ENCODE results near the gene S100A7A. TPM values are rescaled to one million over a fixed set of nuclear protein-coding genes. Genes with fewer than 3 reads are reported as not detected.

Gene S100A7A
- total and polyA plus RNA-seq, 8 donors = not detected

DNA sequence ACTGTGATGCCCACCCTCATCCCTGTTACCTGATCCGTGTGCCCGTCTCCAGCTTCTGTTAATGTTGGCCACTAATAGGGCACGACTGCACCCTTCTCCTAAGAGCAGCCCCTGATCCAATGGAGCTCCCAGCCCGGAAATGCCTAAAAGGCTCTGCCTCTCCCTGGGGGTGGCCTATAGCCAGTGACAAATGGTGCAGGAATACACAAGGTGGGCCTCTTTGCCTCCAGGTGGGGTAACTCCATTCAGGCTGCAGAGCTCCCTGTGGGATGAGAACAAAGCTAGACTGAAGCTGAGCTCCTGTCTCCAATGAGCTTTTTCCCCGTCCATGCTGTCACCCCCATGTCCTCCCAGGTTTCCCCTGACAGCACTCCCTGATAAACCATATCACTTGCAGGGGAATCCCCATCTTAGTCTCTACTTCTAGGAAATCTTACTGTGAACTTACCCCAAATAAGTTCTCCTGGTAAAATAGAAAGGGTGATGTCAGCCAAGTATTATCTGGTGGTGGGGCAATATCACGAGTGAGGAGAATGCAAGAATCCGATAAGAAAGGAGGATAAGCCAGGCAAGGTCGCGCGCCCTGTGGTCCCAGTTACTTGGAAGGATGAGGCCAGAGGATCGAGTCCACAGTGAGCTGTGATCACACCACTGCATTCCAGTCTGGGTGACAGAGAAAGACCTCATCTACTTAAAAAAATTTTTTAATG, 18.6 kb downstream of the S100A7A start:
- Histone ChIP-seq H3K27me3 (no peaks in the 10 kb centered on the region), H3K36me3 (no peaks in the 10 kb centered on the region), H3K27ac (no peak overlapping the region), H3K4me1 (no peaks in the 10 kb centered on the region), H3K9me3 (no peaks in the 10 kb centered on the region), H3K4me3 (no peak overlapping the region)
- intact Hi-C loops (cut with DNase I) = no loop called here
- ATAC-seq (no peak), DNase-seq (no peak)
- TF ChIP-seq, protein P1, sequence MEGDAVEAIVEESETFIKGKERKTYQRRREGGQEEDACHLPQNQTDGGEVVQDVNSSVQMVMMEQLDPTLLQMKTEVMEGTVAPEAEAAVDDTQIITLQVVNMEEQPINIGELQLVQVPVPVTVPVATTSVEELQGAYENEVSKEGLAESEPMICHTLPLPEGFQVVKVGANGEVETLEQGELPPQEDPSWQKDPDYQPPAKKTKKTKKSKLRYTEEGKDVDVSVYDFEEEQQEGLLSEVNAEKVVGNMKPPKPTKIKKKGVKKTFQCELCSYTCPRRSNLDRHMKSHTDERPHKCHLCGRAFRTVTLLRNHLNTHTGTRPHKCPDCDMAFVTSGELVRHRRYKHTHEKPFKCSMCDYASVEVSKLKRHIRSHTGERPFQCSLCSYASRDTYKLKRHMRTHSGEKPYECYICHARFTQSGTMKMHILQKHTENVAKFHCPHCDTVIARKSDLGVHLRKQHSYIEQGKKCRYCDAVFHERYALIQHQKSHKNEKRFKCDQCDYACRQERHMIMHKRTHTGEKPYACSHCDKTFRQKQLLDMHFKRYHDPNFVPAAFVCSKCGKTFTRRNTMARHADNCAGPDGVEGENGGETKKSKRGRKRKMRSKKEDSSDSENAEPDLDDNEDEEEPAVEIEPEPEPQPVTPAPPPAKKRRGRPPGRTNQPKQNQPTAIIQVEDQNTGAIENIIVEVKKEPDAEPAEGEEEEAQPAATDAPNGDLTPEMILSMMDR (IDR thresholded peaks at IDR 0.05) = no peak

GRCh38 chr1:153437236-153437635, 20.9 kb downstream of the S100A7A start:
- no peak overlapping the region for H3K4me3 ChIP-seq
- TF ChIP-seq, protein P1 (IDR thresholded peaks at IDR 0.05) = no peak
- H3K9me3 ChIP-seq = no peaks in the 10 kb centered on the region
- intact Hi-C loops (cut with DNase I) = no loop called here
- ATAC-seq = no peak
- DNase-seq = no peak
- no peaks in the 10 kb centered on the region for H3K36me3 ChIP-seq
- H3K27ac ChIP-seq = no peak overlapping the region
- H3K27me3 ChIP-seq = no peaks in the 10 kb centered on the region
- no peaks in the 10 kb centered on the region for H3K4me1 ChIP-seq

DNA sequence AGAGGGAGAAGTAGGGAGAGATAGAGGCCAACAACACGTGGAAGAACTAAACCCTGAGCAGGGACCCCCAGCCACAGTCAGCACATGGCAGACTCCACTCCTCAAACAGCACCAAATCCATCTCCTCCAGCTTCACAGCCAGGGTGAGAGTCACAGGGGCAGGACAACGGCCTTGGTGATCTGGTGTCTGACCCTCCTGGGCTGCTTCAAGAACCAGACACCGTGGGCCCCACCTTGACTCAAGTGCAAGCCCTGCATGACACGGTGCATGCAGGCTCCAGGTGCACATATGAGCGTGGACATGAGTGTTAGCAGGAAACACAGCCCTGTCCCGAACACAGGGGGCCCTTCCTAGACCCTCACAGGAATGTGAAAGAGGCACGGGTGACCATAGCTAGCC, 22.3 kb downstream of the S100A7A start:
- intact Hi-C loops (cut with DNase I) = no loop called here
- H3K9me3 ChIP-seq = no peaks in the 10 kb centered on the region
- TF ChIP-seq, protein P1 (IDR thresholded peaks at IDR 0.05) = no peak
- H3K36me3 ChIP-seq = no peaks in the 10 kb centered on the region
- DNase-seq (no peak), ATAC-seq (no peak)
- no peaks in the 10 kb centered on the region for H3K4me1 ChIP-seq
- peaks cover 0 to 5% of the 10 kb centered on the region in 2 donors for H3K27me3 ChIP-seq
- H3K27ac ChIP-seq = no peak overlapping the region
- H3K4me3 ChIP-seq = no peak overlapping the region

DNA sequence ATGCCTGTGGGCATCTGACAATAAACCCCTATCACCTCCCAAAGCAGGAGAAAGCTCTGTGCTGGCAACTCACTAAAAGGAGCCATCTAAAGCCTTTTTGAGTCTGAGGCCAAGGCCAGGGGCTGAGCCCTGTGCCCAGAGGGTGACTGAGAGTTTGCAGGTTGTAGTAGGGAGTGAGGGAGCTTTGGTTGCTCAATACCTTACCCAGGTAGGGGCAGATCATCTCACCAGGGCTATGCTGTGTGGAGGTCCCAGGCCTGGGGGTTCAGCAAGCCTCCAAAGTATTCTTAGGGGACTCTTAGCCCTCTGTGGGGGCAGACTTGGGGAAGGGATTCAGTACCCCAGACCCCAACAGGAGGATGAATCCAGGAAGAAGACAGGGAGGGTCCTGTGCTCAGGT, 23.0 kb downstream of the S100A7A start:
- no peaks in the 10 kb centered on the region for H3K4me1 ChIP-seq
- H3K36me3 ChIP-seq = no peaks in the 10 kb centered on the region
- no peak overlapping the region for H3K4me3 ChIP-seq
- no peak overlapping the region for H3K27ac ChIP-seq
- peaks cover 0 to 12% of the 10 kb centered on the region in 2 donors for H3K27me3 ChIP-seq
- H3K9me3 ChIP-seq = no peaks in the 10 kb centered on the region
- TF ChIP-seq, protein P1 (IDR thresholded peaks at IDR 0.05) = no peak
- ATAC-seq (no peak), DNase-seq (no peak)
- intact Hi-C loops (cut with DNase I) = no loop called here

DNA sequence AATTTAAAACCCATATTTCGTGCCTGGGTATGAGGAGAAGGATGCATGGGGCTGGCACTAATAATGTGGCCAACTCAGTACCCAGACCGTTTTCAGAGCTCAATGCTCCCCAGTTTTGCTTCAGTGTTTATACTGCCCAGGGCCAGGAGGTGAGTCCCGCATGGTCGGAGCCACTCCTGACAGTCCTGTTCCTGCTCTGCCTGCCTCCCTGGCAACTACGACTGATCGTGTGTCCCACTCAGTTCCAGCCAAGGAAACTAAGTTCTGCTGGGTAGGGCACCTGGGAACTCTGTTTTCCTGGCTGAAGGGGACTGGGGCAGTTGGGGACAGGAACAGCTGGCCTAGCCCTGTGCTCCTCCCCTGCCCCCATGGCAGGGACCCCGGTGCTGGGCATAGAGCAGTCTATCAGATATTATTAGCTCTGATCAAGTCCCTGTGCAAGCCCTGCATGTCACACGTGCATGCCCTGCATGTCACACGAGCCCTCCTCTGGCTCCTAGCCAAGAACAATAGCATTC, 25.0 kb downstream of the S100A7A start:
- Histone ChIP-seq H3K9me3 (no peaks in the 10 kb centered on the region), H3K4me1 (no peaks in the 10 kb centered on the region), H3K36me3 (no peaks in the 10 kb centered on the region), H3K4me3 (no peak overlapping the region), H3K27me3 (peaks cover 0 to 30% of the 10 kb centered on the region in 2 donors), H3K27ac (no peak overlapping the region)
- DNase-seq (no peak), ATAC-seq (no peak)
- TF ChIP-seq, protein P1 (IDR thresholded peaks at IDR 0.05) = no peak
- intact Hi-C loops (cut with DNase I) = no loop called here

Data from left lung (tissue), 10 donors.